AG08396 (cell line): ENCODE data around the gene RGS18.
"Not testable (repeated sequence)": the region's sequence is repeated elsewhere in the genome, so short reads cannot be mapped to it uniquely, and the experiment has no call there.

Experiments used
- DNase-seq: peaks from one replicate; pipeline ENCODE4 v3.0.0; 2012; ENCODE audit warnings: low spot score, mixed read lengths

RGS18 gene

GRCh38 chr1:192158181-192158580 is at the start of gene RGS18:
RGS18 (plus strand) TSS chr1:192158462; CDS start chr1:192158638, 176 bp downstream.
- no peak for DNase-seq

GRCh38 chr1:192109576-192109975 is 48.7 kb upstream of the RGS18 start:
- DNase-seq, result no peak

- DNase-seq, result no peak
These were observed 43.3 kb upstream of the RGS18 start for GRCh38 chr1:192115000-192115399.

- no peak for DNase-seq
These were observed 39.3 kb upstream of the RGS18 start for GRCh38 chr1:192118881-192119405.

DNA sequence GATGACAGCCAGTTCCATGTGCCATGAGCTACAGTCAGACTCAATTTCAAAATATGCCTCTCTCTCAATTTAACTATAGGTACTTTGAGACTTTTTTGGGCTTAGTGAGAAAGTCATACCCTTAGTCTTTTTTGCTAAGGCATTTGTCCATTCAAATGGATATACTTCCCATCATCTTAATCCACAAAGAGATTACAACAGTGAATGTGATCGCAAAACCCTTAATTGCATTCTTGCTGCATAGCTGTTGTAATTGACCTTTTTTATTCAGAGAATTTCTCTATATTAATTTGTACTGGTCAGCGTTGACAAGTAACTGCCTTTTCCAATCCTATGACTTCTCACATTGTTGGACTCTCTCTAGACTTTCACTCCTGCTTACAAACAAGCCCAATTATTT is 38.6 kb upstream of the RGS18 start:
- no peak for DNase-seq

GRCh38 chr1:192122668-192123067 is 35.6 kb upstream of the RGS18 start:
- DNase-seq, result no peak

- DNase-seq, result no peak
These were observed 35.0 kb upstream of the RGS18 start for GRCh38 chr1:192123212-192123611.

GRCh38 chr1:192126030-192126619 is 32.1 kb upstream of the RGS18 start:
- no peak for DNase-seq

- DNase-seq, result no peak
These were observed 28.1 kb upstream of the RGS18 start for GRCh38 chr1:192130175-192130574.

GRCh38 chr1:192130865-192131264 is 27.4 kb upstream of the RGS18 start:
- DNase-seq, result not testable (repeated sequence)

DNA sequence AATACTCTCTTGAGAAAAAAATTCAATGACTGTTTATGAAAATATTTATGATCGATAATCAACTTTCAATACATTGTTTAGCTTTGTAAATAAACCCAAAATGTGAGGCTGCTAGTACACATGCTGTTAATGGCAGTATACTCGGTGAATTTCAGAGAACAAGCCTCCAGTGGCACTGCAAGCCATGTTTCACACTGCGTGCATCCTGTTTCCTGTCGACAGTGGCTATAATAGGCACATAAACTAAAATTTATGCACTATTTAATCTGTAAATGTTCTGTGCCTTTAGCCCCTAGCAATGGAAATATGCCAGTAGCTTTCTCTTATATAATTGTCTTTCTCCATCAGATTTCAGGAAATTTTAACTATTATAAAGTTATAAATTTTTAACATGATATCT is 26.3 kb upstream of the RGS18 start:
- DNase-seq, result no peak

DNA sequence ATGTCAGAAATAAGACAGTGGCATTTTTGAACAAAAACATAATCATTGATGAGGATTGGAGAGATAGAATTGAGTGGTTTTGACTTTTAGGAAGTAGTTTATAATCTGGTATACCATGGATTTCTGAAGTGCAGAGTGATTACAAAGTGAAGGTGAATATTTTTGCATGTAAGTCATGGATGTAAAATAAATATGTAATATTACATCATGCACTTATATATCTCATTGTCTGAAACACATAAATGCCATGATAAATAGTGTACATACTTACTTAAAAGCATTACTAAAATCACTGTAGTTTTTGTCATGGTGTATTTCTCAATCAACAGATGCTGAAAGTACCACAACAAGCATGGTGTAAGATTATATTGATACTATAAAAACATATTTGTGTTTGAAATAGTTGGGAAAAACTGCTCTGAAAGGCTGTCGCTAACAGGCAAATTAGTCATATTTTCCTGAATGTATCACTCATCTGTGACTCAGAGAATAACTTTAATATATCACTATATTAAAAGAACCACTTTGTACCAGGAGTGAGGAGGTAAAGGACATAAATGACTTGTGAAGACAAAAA is 24.8 kb upstream of the RGS18 start:
- DNase-seq, result no peak

GRCh38 chr1:192140382-192140781 is 17.9 kb upstream of the RGS18 start:
- no peak for DNase-seq

DNA sequence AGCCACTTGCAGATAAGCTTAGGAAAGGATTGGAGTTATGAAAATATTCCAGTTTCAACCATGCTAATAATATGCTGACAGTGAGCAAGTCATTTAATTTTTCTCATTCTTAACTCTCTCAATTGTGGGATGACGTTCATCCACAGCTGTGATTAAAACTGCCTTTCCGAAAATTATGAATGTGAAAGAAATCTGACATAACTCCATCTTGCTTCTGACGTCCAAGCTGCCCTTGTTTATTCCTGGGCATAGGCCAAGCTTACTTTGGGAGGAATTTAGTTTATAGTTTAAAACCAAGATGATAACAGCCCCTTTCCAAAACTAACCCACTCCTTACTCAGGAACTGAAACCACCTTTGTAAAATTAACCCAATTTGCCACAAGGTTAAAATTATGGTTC is 11.0 kb upstream of the RGS18 start:
- no peak for DNase-seq

DNA sequence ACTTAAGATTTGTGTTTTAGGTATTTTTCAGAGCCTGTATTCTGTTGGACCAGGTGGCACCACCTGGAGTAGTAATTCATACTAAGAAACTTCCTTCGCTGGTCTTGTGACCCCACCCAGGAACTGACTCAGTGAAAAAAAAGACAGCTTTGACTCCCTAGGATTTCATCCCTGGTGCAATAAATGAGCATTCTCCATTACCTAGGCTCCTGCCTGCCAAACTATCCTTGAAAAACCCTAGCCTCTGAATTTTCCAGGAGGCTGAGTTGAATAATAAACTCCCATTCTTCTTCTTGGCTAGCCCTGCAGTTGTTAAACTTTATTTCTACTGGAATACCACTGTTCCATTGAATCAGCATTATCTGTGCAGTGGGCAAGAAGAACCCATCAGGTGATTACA is 10.6 kb upstream of the RGS18 start:
- no peak for DNase-seq

DNA sequence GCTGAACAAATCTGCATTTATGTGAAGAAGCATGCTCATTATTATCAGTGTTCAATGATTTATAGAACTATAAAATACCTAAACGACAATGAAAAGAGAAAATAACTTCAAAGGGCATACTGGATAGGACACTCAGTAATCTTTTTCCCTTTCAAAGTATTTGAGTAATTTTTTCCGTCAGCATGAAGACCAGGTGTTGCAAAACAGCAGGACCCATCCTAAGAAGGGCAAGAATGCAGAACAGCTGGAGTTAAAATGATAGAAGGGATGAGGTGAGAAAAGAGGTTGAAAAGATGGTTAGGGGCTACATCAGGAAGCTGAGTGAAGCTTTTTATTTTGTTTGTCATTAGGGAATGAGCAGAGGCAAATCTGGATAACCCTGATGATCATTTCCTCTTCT is 7.1 kb upstream of the RGS18 start:
- no peak for DNase-seq

DNA sequence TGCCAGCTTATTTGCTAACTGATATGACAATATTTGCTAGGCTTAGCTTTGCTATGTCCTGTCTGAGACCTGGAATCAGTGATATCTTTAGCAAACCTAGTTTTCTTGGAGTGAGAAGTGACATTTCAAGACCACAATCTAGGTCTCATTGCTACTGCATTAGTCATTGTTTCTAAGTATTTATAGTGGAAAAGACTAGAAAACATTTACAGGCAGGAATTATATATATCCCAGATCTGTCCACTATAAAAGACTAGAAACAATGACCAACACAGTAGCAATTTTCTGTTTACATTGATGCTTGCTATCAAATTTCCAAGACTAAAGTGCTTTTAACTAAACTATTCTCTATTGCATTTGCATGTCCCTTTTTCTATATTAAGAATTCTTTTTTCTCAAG is 5.0 kb upstream of the RGS18 start:
- DNase-seq, result no peak

GRCh38 chr1:192157067-192157466 is 1.2 kb upstream of the RGS18 start:
- DNase-seq, result no peak

DNA sequence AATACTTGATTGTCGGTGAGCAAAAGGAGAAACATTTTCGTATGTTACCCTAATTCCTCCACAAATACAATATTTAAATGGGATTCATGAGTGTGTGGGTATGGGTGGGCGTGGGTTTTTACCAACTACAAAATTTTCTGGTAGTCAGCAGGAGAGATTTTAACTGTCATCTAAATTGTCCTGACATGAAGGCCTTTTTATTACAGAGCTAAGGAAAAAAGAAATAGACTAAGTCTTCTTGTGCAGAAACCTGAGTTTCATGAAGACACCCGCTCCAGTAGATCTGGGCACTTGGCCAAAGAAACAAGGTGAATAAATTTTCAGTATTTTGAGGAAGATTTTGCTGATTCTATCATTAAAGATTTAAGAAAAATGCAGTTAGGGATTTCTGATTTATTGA is 752 bp downstream of the RGS18 start:
- no peak for DNase-seq

DNA sequence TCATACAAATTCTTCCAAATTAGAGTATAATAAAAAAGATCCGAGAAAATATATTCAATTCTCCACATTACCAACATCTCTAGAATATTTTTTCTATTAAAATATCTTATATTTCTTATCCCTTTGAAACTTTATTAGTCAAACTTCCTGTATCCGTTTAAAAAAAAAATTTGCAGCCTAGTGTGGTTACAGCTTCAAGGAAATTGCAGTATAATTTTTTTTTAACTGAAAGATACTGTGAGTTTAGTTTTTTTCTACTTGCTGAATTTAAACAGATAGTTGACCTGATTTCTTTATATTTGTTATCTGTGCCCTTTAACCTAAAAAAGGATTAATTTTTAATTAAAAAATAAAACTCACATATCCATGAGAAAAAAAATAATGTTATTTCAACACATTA is 1.5 kb downstream of the RGS18 start:
- DNase-seq, result no peak

- no peak for DNase-seq
These were observed 1.9 kb downstream of the RGS18 start for GRCh38 chr1:192160196-192160595.

DNA sequence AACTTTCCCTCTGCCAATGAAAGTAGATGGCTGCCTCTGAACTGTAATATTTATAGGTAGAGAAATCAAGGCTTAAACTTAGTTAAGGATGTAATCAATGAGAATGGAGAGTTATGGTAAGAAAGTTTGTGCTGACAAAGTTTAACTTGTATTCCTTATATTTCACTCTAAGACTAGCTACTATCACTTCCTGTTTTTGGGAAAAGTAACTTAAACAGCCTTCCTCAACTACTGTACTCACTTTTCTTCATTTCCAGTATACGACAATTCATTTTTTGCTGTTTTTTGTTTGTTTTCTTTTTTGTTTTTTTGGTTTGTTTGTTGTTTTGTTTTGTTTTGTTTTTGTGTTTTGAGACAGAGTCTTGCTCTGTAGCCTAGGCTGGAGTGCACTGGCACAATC is 3.7 kb downstream of the RGS18 start:
- no peak for DNase-seq

GRCh38 chr1:192162376-192162775 is 4.1 kb downstream of the RGS18 start:
- no peak for DNase-seq

DNA sequence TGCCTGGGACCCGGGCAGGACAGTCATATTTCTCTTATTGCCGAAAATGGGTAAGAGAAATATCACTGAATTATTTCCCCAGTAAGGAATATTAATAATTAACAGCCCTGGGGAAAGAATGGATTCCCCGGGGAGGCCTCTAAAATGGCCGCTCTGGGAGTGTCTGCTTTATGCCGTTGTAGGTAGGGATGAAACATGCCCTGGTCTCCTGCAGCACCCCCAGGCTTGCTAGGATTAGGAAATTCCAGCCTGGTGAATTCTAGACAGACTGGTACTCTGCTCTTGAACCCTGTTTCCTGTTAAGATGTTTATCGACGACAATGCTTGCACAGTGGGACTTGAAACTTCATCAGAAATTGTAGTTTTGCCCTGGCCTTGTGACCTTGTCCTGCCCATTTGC is 6.7 kb downstream of the RGS18 start:
- not testable (repeated sequence) for DNase-seq
